ENCODE results near the gene EML3.
"Not testable (repeated sequence)": the region's sequence is repeated elsewhere in the genome, so short reads cannot be mapped to it uniquely, and the experiment has no call there.

EML3 gene, protein sequence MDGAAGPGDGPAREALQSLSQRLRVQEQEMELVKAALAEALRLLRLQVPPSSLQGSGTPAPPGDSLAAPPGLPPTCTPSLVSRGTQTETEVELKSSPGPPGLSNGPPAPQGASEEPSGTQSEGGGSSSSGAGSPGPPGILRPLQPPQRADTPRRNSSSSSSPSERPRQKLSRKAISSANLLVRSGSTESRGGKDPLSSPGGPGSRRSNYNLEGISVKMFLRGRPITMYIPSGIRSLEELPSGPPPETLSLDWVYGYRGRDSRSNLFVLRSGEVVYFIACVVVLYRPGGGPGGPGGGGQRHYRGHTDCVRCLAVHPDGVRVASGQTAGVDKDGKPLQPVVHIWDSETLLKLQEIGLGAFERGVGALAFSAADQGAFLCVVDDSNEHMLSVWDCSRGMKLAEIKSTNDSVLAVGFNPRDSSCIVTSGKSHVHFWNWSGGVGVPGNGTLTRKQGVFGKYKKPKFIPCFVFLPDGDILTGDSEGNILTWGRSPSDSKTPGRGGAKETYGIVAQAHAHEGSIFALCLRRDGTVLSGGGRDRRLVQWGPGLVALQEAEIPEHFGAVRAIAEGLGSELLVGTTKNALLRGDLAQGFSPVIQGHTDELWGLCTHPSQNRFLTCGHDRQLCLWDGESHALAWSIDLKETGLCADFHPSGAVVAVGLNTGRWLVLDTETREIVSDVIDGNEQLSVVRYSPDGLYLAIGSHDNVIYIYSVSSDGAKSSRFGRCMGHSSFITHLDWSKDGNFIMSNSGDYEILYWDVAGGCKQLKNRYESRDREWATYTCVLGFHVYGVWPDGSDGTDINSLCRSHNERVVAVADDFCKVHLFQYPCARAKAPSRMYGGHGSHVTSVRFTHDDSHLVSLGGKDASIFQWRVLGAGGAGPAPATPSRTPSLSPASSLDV

DNA sequence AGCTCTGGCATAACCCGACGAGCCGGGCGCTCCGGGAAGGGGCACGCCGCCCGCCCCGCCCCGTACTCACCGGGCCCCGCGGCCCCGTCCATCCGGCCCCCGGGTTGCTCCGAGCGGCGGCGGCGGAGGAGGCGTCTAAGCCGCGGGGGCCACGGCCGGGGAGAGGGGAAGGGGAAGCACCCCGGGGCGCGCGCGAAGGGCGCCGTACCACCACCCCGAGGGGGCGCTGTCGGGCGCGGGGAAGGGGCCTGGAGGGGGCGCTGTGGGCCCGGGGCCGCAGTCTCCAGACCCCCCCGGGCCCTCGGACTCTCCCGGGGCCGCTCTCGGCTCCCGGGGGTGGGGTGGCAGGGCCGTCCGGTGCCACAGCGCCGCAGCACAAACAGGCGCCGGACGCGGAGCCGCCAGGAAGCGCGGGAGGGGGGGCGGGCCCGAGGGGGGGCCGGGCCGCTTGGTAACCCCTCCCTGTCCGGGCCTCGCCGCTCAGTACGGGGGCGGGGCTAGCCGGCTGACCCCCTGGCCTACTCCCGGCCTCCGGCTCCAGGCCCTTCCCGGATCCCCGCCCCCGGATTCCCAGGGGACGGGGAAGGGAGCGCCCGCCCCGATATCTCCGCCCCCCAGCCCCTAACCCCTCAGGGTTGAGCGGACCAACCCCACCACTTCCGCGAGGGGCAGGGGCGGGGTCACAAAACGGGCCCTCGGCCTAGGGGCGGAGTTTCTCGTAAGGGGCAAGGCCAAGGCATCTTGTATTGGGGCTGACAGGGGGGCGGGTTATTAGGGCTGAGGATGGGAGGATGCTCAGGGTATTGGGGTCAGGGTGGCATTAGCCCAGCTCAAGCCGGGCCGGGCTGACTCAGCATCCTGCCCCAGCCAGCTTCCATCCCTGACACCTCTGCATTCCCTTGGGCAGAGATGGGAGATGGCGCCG is at the start of gene EML3, which contains the start of gene ROM1:
EML3 (minus strand) TSS at position 410 of the 925 bp plus-strand sequence; CDS start at position 92, 318 bp downstream.
ROM1 (plus strand) TSS at position 892 of the 925 bp plus-strand sequence; CDS start at position 917, 25 bp downstream.
- DNase-seq = peak; percentile 93

DNA sequence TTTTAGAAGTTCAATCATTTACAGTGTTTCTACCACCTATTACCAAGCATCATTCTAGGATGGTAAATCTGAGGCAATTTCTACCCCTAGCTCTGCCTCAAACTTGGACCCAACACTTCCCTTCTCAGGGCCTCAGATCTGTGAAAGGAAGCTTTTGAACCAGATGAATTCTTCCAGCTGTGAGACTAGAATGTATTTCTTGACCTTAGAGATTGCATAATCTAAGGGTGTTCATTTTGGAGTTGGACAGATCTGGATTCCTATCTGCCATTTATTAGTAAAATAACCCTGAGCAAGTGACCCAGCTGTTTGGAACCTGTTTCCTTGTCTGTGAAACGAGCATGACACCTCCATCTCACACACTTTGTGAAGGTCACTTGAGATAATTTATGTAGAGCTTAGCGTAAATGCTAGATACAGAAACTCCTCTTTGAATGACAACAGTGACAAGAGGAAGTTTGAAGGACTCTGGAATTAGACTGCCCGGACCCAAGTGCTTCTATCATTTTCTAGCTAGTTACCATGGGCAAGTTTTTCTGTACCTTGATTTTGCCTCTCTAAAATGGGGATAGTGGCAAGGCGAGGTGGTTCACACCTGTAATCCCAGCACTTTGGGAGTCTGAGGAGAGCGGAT is 44.3 kb upstream of the EML3 start:
- no peak for DNase-seq

DNA sequence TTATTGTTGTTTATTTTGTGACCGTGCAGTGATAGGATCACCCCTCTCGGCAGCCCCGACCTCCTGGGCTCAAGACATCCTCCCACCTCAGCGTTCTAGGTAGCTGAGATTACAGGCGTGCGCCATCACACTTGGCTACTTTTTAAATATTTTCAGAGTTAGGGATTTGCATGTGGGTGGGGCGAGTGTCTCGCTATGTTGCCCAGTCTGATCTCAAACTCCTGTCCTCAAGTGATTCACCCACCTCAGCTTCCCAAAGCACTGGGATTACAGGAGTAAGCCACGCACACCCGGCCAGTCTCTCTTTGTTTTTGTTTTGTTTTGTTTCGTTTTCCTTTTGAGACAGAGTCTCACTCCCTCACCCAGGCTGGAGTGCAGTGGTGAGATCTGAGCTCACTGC is 41.7 kb upstream of the EML3 start:
- DNase-seq = no peak

DNA sequence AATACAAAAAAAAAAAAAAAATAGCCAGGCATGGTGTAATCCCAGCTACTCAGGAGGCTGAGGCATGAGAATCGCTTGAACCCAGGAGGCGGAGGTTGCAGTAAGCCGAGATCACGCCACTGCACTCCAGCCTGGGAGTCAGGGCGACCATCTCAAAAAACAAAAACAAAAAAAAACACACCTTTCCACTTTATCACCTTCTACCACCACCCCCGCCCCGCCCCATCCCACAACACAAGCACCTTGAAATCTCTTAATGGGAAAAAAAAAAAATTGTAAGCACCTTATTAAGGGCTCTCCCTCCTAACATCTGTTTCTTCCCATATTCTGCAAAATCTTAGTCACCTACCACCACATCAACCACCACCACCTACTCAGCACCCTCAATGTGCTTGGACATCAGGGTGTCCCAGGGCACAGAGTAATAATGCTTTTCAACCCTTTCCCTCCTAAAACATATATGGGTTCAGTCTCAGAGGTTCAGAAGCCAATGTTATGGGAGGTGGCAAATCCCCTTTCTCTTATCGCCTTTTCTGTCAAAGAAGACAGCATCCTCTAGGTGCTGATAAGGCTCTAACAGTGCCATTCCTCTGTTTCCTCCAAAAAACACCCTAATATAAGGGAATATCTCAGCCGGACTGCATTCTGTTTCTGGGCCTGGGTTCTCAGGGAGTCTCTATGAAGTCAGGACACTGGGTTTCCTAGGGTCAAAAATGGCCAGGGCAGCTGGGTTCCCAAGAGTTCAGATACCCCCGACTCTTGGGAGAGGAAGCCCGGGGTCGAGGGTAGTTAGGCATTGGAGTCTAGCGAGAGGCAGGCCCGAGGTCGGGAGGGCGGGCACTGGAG is 39.8 kb upstream of the EML3 start:
- DNase-seq = no peak

DNA sequence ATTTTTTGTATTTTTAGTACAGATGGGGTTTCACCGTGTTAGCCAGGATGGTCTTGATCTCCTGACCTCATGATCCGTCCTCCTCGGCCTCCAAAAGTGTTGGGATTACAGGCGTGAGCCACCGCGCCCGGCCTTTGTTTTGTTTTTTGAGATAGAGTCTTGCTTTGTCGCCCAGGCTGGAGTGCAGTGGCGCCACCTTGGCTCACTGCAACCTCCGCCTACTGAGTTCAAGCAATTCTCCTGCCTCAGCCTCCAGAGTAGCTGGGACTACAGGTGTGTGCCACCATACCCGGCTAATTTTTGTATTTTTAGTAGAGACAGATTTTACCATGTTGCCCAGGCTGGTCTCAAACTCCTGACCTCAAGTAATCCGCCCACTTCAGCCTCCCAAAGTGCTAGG is 37.7 kb upstream of the EML3 start:
- DNase-seq = not testable (repeated sequence)

DNA sequence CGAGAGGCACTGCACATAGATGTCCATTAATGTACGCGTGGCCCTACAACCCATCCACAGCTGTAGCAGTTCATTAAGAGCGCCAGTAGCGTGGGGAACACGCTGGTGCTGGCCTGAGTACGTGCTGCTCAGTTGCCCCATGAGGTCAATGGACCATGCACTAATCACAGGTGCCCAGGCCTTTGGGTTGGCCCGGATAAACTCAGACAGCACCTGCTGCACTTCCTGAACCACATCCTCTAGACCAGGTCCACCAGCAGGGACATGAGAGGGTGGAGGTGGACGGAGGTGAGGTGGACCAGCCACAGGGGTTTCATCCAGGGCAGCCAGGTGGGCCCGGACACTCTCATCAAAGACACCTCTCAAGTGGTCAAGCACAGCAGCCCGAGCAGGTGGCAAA is 36.9 kb upstream of the EML3 start:
- DNase-seq = no peak

DNA sequence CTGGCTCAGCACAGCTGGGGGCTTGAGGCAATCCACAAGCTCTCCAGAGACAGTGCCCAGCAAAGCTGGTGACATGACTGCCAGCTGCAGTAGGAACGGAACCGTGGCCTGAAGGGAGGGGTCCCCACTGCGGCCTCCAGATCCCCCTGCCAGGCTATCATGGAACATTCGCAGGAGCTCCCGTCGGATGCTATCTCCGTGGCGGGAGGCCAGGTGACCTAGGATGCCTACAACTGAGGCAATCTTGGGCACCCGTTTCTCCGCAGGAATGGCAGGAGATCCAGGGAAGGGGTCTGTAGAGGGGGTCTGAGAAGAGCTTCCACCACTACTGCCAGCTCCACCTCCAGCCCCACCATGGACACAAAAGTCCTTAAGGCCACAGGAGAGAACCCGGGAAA is 36.4 kb upstream of the EML3 start:
- no peak for DNase-seq

DNA sequence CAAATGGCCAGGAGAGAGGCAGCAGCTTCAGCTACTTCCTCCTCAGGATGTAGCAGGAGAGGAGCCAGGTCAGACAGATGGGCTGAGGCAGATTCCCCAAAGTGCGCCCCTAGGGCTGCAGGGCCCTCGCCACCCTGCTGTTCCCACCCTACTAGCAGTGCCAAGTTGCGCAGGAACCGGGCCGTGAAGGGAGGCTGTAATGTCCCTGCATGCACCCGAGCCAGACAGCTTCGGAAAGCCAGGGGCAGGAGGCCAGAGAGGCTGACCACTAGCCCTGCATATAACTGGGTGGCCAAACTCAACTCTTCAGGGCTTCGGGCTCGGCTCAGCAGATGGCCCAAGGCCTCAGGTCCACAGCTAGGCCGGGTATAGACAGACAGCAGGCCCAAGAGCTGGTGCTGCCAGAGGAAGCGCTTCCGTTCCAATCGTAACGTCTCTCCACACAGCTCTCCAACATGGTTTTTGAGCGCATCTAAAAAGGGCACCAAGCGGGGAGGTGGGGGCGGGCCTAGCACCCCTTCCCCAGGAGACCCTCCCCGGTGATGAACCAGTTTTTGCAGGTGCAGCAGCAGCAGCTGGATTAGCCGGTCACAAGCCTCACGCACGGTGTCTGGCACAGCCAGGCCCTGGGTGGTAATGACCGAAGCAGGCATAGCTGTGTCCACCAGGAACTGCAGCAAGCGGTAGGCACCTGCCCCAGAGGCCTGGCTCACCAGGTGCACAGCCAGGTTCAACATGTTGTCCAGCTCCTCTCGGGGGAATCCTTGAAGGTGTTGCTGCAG is 35.8 kb upstream of the EML3 start:
- no peak for DNase-seq

DNA sequence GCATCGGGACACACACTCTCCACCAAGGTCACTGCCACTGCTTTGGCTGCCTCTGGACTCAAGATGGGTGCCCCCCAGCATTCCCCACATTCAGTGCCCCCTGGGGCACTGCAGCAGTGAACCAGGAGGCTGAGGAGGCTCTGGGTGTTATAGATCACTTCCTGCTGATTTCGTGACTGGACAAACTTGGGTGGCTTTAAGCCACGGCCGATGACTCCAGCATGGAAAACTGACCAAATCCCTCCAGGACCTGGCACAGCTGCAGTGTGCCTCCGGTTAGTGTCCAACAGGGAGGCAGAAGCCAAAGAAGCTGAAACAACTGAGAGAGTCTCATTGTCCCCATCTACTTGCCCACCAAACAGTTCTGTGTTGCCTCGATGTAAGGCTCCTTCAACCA is 35.0 kb upstream of the EML3 start:
- DNase-seq = no peak

DNA sequence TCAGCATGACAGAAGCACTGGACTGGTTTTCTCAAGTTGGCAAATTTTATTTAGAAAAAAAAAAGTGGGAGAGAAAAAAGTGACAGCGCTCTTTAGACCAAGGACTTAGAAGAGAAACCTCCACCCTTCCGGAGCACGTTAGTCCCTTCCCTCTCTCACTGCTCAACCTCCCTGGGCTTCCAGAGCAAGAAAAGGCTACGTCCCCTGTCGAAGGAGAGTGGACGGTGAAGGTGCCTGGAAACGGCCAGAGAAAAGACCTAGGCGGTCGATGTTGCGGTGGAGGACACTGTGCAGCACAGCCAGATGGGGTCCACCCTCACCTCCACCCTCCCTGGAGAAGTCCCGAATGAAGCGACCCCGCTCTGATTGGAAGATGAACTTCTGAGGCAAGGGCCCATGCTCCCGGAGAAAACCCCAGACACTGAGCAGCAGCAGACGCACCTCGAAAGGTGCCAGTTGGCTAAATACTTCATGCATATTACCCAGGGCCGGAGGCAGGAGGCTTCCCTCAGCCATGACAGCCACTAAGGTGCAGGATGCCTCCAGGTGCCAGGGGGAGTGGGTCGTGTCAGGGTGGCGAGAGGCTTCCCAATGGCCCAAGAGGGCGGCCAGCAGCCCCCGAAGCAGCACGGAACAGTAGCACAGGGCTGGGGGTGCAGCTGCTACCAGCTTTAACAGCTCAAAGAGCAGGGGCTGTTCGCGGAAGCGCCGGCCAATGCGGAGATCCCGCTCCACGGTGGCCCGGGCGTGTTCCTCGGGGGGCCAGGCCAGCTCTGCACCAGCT is 34.4 kb upstream of the EML3 start:
- no peak for DNase-seq

DNA sequence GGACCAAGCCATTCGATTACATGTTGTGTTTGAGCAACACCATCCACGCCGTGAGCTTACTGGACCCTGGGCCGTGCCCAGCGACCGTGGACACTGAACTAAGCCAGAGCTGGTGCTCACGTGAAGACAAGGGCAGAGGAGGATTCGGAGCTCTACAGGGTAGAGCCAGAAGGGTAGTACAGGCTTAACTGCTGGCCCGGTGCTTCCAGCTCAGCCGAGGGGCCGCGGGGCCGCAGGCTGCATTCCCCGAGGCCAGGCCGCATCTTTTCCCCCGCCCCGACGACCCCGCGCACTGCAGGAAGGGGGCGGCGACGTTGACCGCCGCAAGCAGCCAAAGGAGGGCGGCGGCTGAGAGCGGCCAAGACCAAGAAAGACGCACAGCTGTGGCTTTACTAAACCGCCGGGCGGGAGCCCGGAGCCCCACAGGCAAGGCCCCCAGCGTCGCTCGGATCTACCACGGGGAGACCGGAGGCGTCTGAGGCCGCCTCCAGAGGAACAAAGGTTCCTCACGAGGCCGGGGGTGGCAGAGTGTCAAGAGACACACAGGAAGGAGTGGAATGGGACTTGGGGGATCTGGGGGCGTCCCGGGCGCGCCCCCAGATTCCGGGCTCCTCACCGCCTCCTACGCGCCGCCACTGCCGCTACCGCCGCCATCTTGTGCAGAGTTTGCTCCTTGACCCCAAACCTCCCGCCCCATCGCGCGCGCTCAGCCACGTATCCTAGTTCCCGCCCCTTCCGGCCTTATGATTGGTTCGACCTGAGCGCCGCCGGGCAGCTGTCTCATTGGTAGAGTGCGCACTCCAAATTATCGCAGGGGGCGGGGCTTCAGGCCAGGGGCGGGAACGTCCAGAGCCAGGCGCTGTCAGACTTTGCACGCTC is 33.6 kb upstream of the EML3 start, which contains the start of gene GANAB:
GANAB (minus strand) TSS at position 668 of the 879 bp plus-strand sequence; CDS start at position 654, 14 bp downstream.
- peak; percentile 99 for DNase-seq

DNA sequence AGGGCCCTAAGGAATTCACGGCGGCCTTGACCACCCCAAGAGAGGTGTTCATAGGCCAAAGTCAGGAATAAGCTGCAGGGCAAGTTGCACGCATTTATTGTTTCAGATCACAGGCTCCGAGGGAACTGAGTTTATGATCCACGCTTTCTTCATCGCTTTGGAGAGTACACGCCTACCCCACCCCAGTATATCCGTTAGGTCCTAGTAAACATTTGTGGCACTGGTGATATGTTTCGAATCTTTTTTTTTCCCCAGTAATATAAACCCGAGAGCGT is 33.0 kb upstream of the EML3 start:
- DNase-seq = no peak

DNA sequence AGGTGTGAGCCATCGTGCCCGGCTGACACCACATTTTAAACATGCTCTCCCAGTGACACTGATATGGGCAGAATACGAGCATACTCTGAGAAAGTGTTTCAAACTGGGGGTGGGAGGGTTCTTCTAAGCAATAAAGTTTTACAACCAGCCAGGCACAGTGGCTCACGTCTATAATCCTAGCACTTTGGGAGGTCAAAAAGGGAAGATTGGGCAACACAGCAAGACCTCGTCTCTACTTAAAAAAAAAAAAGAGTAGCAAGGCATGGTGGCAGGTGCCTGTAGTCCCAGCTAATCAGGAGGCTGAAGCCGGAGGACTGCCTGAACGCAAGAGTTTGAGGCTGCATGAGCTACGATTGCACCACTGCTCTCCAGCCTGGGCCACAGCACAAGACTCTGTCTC is 31.6 kb upstream of the EML3 start:
- DNase-seq = no peak

DNA sequence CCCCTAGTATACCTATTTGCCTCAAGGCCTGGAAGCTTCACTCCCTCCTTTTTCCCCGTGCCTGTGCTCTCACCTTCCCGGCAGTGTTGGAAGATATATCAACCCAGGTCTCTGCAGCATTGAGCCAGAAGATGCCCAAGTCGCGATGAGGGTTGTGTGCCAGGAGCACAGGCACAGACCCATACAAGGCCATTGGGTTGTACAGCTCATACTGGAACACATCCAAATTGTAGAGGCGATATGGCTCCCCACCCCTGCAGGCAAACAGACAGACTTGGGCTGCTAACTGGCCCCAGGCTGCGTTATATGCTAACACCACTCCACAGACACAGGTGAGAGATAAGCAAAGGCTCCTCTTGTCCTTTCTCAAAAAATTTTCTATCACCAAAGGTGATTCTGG is 19.9 kb upstream of the EML3 start:
- DNase-seq = no peak

DNA sequence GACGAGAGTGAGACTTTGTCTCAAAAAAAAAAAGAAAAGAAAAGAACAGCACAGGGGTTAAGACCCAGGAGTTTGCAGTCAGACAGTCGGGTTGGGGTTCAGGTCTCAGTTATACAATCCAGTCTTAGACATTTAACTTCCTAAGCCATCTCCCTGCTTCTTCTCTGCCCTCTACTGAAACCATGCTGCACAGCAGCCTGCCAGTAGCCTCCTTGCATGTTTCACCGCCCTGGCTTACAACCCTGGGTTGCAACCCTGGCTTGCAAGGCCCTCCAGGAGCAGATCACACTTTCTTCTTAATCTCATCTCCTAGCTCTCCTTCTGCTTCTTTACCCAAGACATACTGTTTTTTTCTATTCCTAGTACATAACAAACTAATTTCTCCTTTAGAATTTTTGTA is 15.1 kb upstream of the EML3 start:
- no peak for DNase-seq

DNA sequence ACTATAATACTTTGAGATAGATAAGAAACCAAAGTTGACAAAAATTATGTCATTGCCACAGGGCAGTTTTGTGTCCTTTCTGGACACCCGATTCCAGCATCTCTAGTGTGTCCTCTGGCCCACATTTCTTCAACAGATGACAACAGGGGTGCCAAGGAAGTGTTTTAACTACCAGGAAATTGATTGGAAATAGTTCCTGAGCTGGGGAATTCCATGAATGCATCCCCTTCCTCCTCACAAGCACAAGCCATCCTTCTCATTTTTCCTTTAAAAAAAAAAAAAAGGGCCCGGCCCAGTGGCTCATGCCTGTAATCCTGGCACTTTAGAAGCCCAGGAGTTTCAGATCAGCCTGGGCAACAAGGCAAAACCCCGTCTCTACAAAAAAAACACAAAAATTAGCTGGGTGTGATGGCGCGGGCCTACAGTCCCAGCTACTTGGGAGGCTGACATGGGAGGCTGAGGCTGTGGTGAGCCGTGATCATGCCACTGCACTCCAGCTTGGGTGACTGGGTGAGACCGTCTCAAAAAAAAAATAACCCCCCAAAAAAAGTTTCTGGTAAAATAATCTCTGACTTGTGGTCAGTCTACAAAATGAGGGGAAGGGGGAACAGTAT is 10.0 kb upstream of the EML3 start:
- no peak for DNase-seq

DNA sequence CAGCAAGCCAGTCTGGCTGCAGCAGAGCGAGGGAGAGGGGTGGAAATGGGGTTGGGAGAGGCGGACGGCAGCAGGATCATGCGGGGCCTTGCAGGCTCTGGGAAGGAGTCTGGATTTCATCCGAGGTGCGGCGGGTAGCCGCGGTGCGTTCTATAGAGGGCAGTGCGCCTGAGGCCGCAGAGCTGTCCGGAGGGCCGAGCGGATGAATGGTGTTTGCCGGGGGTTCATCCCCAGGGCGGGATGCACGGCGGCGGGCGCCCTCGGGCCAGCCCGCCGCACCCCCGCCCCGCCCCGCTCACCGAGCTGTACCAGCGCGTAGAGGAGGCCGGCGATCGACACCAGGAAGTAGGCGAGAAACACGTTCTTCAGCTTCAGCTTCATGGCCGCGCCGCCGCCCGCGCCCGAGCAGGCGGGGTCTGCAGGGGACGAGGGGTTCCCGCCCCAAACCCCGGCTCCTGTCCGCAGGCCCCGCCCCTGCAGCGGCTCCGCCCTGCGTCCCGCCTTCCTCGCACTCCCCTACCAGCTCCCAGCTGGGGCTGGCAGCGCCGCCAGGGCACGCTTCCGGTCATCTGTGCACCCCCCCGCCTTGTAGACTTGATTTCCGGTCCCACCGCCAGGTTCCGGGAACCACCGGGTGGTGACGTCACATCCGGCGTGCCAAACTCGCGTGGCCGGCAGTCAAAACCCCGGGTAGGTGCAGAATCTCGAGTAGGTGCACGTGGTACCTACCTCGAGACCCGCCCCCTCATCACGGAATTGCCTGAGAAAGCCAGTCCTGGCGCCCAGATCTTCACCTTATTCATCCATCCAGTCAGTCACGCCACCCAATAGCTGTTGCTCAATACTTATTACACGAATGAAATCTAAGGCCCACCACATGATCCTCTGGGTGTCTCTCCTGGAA is 9.2 kb upstream of the EML3 start, which contains the start of gene B3GAT3:
B3GAT3 (minus strand) TSS at position 420 of the 904 bp plus-strand sequence; CDS start at position 381, 39 bp downstream.
- peak; percentile 97 for DNase-seq
